IMR-90 (cell line): ENCODE results near the gene NDUFAF5. TPM values are rescaled to one million over a fixed set of nuclear protein-coding genes. Genes with fewer than 3 reads are reported as not detected.

Experiments
- ATAC-seq: fragments of 200-7000 bp; cut with Tn5 transposase; 2 replicates; pipeline ENCODE4 v1.9.1; 2020; ENCODE audit warnings: low read depth, mild to moderate bottlenecking, moderate library complexity
- BruUV-seq: library from RNA; stranded (reverse); fragments of 400-500 nt; replicated peaks from 2 replicates; lab custom pipeline; 2021; lab: Mats Ljungman, UMichigan
- CTCF ChIA-PET: fragments of 300-600 bp; formaldehyde crosslinking; extraction: SDS; loops from one replicate; lab custom pipeline; 2021; ENCODE audit warnings: antibody characterized with exemption; lab: Yijun Ruan, JAX
- POLR2A ChIA-PET: fragments of 300-600 bp; sonication (Branson Sonifier 250); formaldehyde crosslinking; loops from one replicate; lab custom pipeline; 2022; ENCODE audit warnings: antibody characterized with exemption; ENCODE audit not compliant: unreplicated experiment; lab: Charles Lee
- DNase-seq: peaks from one replicate; pipeline ENCODE4 v3.0.0; 2013
- H2AFZ ChIP-seq: replicated peaks from 2 replicates; pipeline ENCODE3; 2013; ENCODE audit warnings: low read length, mild to moderate bottlenecking; ENCODE audit not compliant: poor library complexity
- H2AK5ac ChIP-seq: 2 replicates; pipeline ENCODE4 v1.6.1; 2013; ENCODE audit warnings: low read depth, low read length, inconsistent platforms
- H2AK9ac ChIP-seq: replicated peaks from 2 replicates; pipeline ENCODE3; 2013; ENCODE audit warnings: mild to moderate bottlenecking, low read depth, low read length, moderate library complexity; ENCODE audit not compliant: poor library complexity
- H2BK120ac ChIP-seq: 2 replicates; pipeline ENCODE4 v1.6.1; 2013; ENCODE audit warnings: low read depth, low read length, inconsistent platforms
- H2BK15ac ChIP-seq: 3 replicates; pipeline ENCODE4 v1.6.1; 2013; ENCODE audit warnings: low read depth, low read length, inconsistent platforms
- H2BK20ac ChIP-seq: 2 replicates; pipeline ENCODE4 v1.6.1; 2013; ENCODE audit warnings: low read depth, mild to moderate bottlenecking, inconsistent platforms, low read length, moderate library complexity
- H2BK5ac ChIP-seq: 2 replicates; pipeline ENCODE4 v1.6.1; 2013; ENCODE audit warnings: mild to moderate bottlenecking, low read depth, low read length, inconsistent platforms; ENCODE audit not compliant: poor library complexity, severe bottlenecking
- H3K14ac ChIP-seq: replicated peaks from 2 replicates; pipeline ENCODE4 v1.6.1; 2013; ENCODE audit warnings: low read depth, low read length, inconsistent platforms
- H3K18ac ChIP-seq: 2 replicates; pipeline ENCODE4 v1.6.1; 2013; ENCODE audit warnings: low read depth, low read length, control low read depth
- H3K23ac ChIP-seq: 2 replicates; pipeline ENCODE4 v1.6.1; 2013; ENCODE audit warnings: low read depth, low read length, inconsistent platforms
- H3K27ac ChIP-seq: 2 replicates; pipeline ENCODE4 v1.5.1; 2013; ENCODE audit warnings: mild to moderate bottlenecking, control low read depth, low read length; ENCODE audit not compliant: insufficient read depth
- H3K27me3 ChIP-seq: 2 replicates; pipeline ENCODE4 v1.6.1; 2013; ENCODE audit warnings: low read length; ENCODE audit not compliant: control insufficient read depth, insufficient read depth
- H3K36me3 ChIP-seq: 2 replicates; pipeline ENCODE4 v1.6.1; 2013; ENCODE audit warnings: low read length, mixed read lengths; ENCODE audit not compliant: control insufficient read depth, insufficient read depth
- H3K4ac ChIP-seq: 2 replicates; pipeline ENCODE4 v1.6.1; 2013; ENCODE audit warnings: low read depth, low read length, inconsistent platforms
- H3K4me1 ChIP-seq: 2 replicates; pipeline ENCODE4 v1.6.1; 2013; ENCODE audit warnings: low read length, mixed read lengths; ENCODE audit not compliant: control insufficient read depth, insufficient read depth
- H3K4me2 ChIP-seq: 2 replicates; pipeline ENCODE4 v1.6.1; 2013; ENCODE audit warnings: low read depth, mild to moderate bottlenecking, control low read depth, low read length, moderate library complexity
- H3K4me3 ChIP-seq: 2 replicates; pipeline ENCODE4 v1.5.1; 2013; ENCODE audit warnings: low read depth, mild to moderate bottlenecking, control low read depth, low read length, moderate library complexity; ENCODE audit not compliant: insufficient read depth
- H3K56ac ChIP-seq: 2 replicates; pipeline ENCODE4 v1.6.1; 2013; ENCODE audit warnings: low read length, inconsistent platforms; ENCODE audit not compliant: insufficient read depth; ENCODE audit errors: extremely low read depth
- H3K79me1 ChIP-seq, 2 experiments: 2 replicates each; pipeline ENCODE4 v1.6.1; 2013; ENCODE audit warnings: low read length in 2 of 2, inconsistent platforms in 1 of 2, low read depth in 1 of 2
- H3K9ac ChIP-seq: 2 replicates; pipeline ENCODE4 v1.6.1; 2013; ENCODE audit warnings: low read depth, low read length, control low read depth
- H3K9me1 ChIP-seq: 2 replicates; pipeline ENCODE4 v1.6.1; 2013; ENCODE audit warnings: low read length, inconsistent platforms; ENCODE audit not compliant: insufficient read depth
- H3K9me3 ChIP-seq: 2 replicates; pipeline ENCODE4 v1.6.1; 2013; ENCODE audit warnings: low read length; ENCODE audit not compliant: control insufficient read depth, insufficient read depth
- H4K20me1 ChIP-seq: 2 replicates; pipeline ENCODE4 v1.6.1; 2013; ENCODE audit warnings: low read length, inconsistent platforms; ENCODE audit not compliant: insufficient read depth
- H4K5ac ChIP-seq: 2 replicates; pipeline ENCODE4 v1.6.1; 2013; ENCODE audit warnings: mild to moderate bottlenecking, low read depth, low read length, control low read depth
- H4K8ac ChIP-seq, 2 experiments: 2 replicates each; pipeline ENCODE4 v1.6.1; 2013; ENCODE audit warnings: low read depth in 2 of 2, low read length in 2 of 2, control low read depth in 1 of 2, inconsistent platforms in 1 of 2
- H4K91ac ChIP-seq: 2 replicates; pipeline ENCODE4 v1.6.1; 2013; ENCODE audit warnings: low read depth, low read length, inconsistent platforms; ENCODE audit not compliant: insufficient read depth
- BHLHE40 ChIP-seq: fragments of 150-350 bp; IDR thresholded peaks from 2 replicates; pipeline ENCODE4 v1.6.1; 2016; ENCODE audit warnings: mild to moderate bottlenecking, low read depth, low read length
- CEBPB ChIP-seq: IDR thresholded peaks from 2 replicates; pipeline ENCODE4 v1.6.1; 2012; ENCODE audit warnings: low read depth, low read length, improper control_type of control experiment
- CTCF ChIP-seq: conservative IDR thresholded peaks from 2 replicates; pipeline ENCODE4 v1.5.1; 2012; ENCODE audit warnings: mild to moderate bottlenecking, low read depth, low read length, improper control_type of control experiment
- FOS ChIP-seq: fragments of 150-350 bp; IDR thresholded peaks from 2 replicates; pipeline ENCODE4 v1.6.1; 2016; ENCODE audit warnings: low read depth, low read length
- MAZ ChIP-seq: IDR thresholded peaks from 2 replicates; pipeline ENCODE4 v1.6.1; 2012; ENCODE audit warnings: low read depth, mild to moderate bottlenecking, low read length, improper control_type of control experiment, moderate library complexity, borderline replicate concordance
- RAD21 ChIP-seq: IDR thresholded peaks from 2 replicates; pipeline ENCODE4 v1.6.1; 2012; ENCODE audit warnings: low read length, improper control_type of control experiment
- USF2 ChIP-seq: fragments of 150-350 bp; IDR thresholded peaks from 2 replicates; pipeline ENCODE4 v1.6.1; 2017; ENCODE audit warnings: mild to moderate bottlenecking, antibody characterized with exemption, low read length, low read depth
- WGBS, 2 experiments: methylation state at CpG; one replicate each; pipeline versions ENCODE4 v1.1.5 to v1.1.7; 2013; ENCODE audit warnings: missing lambda C conversion rate in 2 of 2; ENCODE audit not compliant: insufficient read length in 1 of 2; ENCODE audit errors: extremely low coverage in 2 of 2; 5-methylcytosine and 5-hydroxymethylcytosine counted together
- dilution Hi-C: fragments of 300-500 bp; cut with HindIII; formaldehyde crosslinking; loops from one replicate; pipeline ENCODE4 v1.14.3; 2018; ENCODE audit warnings: low sequenced_read_pairs; ENCODE audit not compliant: unreplicated experiment
- in situ Hi-C: fragments of 300-500 bp; cut with MboI; formaldehyde crosslinking; loops from 3 replicates; pipeline ENCODE4 v1.14.3; 2019; ENCODE audit warnings: low sequenced_read_pairs, inconsistent platforms, mixed read lengths
- intact Hi-C: fragments of 100-400 bp; cut with micrococcal nuclease; formaldehyde crosslinking; loops from 2 replicates; pipeline ENCODE4 v1.10.0; 2022
- polyA plus RNA-seq, 3 experiments: library from polyadenylated mRNA; depleted of rRNA; stranded (reverse); fragments of >200 nt; gene quantifications; 2 replicates each; pipeline ENCODE4 v1.2.3, GENCODE V29; 2012; ENCODE audit warnings: low replicate concordance in 1 of 3
- total RNA-seq: library from RNA; depleted of rRNA; stranded (reverse); fragments of >200 nt; gene quantifications from 2 replicates; pipeline ENCODE4 v1.2.3, GENCODE V29; 2012

Gene NDUFAF5
- total and polyA plus RNA-seq, 2 of the 4 experiments (the other 2 are of a cell fraction), result 6.8 to 12.3 TPM

- dilution Hi-C loops, result no loop called here
- Histone ChIP-seq H2AK5ac (no peak overlapping the region), H4K91ac (no peak overlapping the region), H2AFZ (no peak overlapping the region), H3K36me3 (peaks cover 7% of the 10 kb centered on the region), H3K4me1 (no peaks in the 10 kb centered on the region), H3K9me3 (peaks cover under 1% of the 10 kb centered on the region; the same call in 1 of the 2 replicates), H3K4me3 (no peak overlapping the region), H3K4ac (no peak overlapping the region), H2BK15ac (no peak overlapping the region), H3K56ac (no peak overlapping the region), H3K27ac (no peak overlapping the region), H3K18ac (no peak overlapping the region), H4K20me1 (no peaks in the 10 kb centered on the region), H3K23ac (no peak overlapping the region), H4K8ac (no peak overlapping the region), H2BK5ac (no peak overlapping the region), H3K9ac (no peak overlapping the region), H2BK120ac (no peak overlapping the region), H3K27me3 (no peaks in the 10 kb centered on the region), H3K79me1 (peaks cover 0 to 5% of the 10 kb centered on the region in 2 experiments; a peak in 2 of 4 replicates), H3K9me1 (no peaks in the 10 kb centered on the region), H2BK20ac (no peak overlapping the region), H4K5ac (no peak overlapping the region), H2AK9ac (no peak overlapping the region), H3K4me2 (no peak overlapping the region), H3K14ac (no peak overlapping the region)
- ChIA-PET CTCF (no interaction called here), POLR2A (no interaction called here)
- TF ChIP-seq FOS (no peak), RAD21 (no peak), CEBPB (no peak), BHLHE40 (no peak), CTCF (no peak), USF2 (no peak), MAZ (no peak)
- WGBS, 2 experiments, result no CpG with 5 or more reads among the region's 2 CpGs
- ATAC-seq (no peak), DNase-seq (no peak)
- intact Hi-C loops, result loop anchor here (10.0 kb wide), 1 partner anchor 161 kb away; no protein-coding TSS in a partner anchor
- BruUV-seq, result no TSS peak
- in situ Hi-C loops, result no loop called here
Observed at GRCh38 chr20:13745784-13746183, 39.0 kb upstream of the NDUFAF5 start.
